ENCODE measurements around the gene CDK5RAP3.
"Not testable (repeated sequence)": the region's sequence is repeated elsewhere in the genome, so short reads cannot be mapped to it uniquely, and the experiment has no call there.

Gene CDK5RAP3

DNA sequence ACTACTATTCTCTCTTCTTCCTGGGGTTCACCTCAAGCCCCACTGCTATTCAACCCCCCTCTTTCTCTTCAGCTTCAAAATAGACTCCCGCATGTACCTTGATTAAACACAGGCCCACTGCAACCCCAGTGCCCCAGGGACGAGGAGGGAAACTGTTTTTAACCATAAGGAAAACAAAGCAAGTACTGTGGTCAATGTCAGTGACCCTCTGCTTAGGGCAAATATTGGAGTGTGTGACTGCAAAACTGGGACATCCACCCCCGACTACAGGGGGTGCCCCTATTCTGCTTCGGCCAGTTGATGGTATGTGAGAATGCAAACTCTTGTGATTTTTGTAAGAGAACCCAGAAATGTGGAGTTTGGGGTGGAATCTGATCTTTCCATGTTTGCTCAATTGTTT, 39.1 kb upstream of the CDK5RAP3 start:
- no peaks in the 10 kb centered on the region for H3K27me3 ChIP-seq (ENCODE audit: insufficient read depth, poor library complexity, severe bottlenecking)
- TF ChIP-seq, protein P1, sequence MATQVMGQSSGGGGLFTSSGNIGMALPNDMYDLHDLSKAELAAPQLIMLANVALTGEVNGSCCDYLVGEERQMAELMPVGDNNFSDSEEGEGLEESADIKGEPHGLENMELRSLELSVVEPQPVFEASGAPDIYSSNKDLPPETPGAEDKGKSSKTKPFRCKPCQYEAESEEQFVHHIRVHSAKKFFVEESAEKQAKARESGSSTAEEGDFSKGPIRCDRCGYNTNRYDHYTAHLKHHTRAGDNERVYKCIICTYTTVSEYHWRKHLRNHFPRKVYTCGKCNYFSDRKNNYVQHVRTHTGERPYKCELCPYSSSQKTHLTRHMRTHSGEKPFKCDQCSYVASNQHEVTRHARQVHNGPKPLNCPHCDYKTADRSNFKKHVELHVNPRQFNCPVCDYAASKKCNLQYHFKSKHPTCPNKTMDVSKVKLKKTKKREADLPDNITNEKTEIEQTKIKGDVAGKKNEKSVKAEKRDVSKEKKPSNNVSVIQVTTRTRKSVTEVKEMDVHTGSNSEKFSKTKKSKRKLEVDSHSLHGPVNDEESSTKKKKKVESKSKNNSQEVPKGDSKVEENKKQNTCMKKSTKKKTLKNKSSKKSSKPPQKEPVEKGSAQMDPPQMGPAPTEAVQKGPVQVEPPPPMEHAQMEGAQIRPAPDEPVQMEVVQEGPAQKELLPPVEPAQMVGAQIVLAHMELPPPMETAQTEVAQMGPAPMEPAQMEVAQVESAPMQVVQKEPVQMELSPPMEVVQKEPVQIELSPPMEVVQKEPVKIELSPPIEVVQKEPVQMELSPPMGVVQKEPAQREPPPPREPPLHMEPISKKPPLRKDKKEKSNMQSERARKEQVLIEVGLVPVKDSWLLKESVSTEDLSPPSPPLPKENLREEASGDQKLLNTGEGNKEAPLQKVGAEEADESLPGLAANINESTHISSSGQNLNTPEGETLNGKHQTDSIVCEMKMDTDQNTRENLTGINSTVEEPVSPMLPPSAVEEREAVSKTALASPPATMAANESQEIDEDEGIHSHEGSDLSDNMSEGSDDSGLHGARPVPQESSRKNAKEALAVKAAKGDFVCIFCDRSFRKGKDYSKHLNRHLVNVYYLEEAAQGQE (IDR thresholded peaks at IDR 0.05; ENCODE audit: insufficient replicate concordance, low read depth), result no peak
- no peak overlapping the region for H3K4me3 ChIP-seq (replicated peaks; ENCODE audit: insufficient read depth, low read length)
- H3K27ac ChIP-seq (replicated peaks), result no peak overlapping the region
- DNase-seq (ENCODE audit: low read depth in 1 of 2, low spot score in 1 of 2), result no peak

DNA sequence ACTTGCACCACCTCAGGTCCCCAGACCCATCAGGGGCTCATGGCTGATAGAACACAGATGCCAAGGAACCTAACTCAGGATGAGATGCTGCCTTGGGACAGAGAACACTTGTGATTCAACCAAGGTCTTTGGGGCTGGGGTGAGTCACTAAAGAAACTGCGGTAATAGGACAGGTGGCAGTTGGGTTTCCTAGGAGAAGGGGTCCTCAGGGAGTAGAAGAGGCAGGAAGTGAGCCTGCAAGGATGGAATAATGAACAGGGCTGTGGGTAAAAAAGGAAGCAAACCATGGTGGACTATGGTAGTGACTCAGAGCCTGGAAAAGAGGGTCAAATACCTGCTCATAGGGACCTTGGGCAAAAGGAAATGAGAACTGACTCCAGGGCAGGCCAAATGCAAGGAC, 36.1 kb upstream of the CDK5RAP3 start:
- no peaks in the 10 kb centered on the region for H3K27me3 ChIP-seq (ENCODE audit: insufficient read depth, poor library complexity, severe bottlenecking)
- TF ChIP-seq GABPA (IDR thresholded peaks at IDR 0.05; ENCODE audit: low read depth) (no peak), POLR2AphosphoS5 (IDR thresholded peaks at IDR 0.05; ENCODE audit: low read depth) (no peak), SPI1 (IDR thresholded peaks at IDR 0.05; ENCODE audit: borderline replicate concordance, low read depth) (no peak)
- TF ChIP-seq, protein P2, sequence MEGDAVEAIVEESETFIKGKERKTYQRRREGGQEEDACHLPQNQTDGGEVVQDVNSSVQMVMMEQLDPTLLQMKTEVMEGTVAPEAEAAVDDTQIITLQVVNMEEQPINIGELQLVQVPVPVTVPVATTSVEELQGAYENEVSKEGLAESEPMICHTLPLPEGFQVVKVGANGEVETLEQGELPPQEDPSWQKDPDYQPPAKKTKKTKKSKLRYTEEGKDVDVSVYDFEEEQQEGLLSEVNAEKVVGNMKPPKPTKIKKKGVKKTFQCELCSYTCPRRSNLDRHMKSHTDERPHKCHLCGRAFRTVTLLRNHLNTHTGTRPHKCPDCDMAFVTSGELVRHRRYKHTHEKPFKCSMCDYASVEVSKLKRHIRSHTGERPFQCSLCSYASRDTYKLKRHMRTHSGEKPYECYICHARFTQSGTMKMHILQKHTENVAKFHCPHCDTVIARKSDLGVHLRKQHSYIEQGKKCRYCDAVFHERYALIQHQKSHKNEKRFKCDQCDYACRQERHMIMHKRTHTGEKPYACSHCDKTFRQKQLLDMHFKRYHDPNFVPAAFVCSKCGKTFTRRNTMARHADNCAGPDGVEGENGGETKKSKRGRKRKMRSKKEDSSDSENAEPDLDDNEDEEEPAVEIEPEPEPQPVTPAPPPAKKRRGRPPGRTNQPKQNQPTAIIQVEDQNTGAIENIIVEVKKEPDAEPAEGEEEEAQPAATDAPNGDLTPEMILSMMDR (IDR thresholded peaks at IDR 0.05; ENCODE audit: insufficient read depth, low read length), result no peak
- TF ChIP-seq, protein P1 (IDR thresholded peaks at IDR 0.05; ENCODE audit: insufficient replicate concordance, low read depth), result no peak
- no peak for DNase-seq (ENCODE audit: low read depth in 1 of 2, low spot score in 1 of 2)
- no peak overlapping the region for H3K4me3 ChIP-seq (replicated peaks; ENCODE audit: insufficient read depth, low read length)
- no peak overlapping the region for H3K27ac ChIP-seq (replicated peaks)

DNA sequence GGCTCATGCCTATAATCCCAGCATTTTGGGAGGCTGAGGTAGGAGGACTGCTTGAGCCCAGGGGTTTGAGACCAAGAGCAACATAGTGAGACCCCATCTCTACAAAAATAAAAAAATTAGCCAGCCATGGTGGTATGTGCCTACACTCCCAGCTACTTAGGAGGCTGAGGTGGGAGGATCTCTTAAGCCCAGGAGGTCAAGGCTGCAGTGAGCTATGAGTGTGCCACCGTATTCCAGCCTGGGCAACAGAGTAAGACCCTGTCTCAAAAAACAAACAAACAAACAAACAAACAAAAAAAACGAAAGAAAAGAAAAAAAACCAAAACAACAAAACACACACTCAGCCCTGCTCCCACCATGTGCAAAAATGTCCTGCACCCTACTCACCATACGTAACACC, 35.4 kb upstream of the CDK5RAP3 start:
- not testable (repeated sequence) for DNase-seq (ENCODE audit: low read depth in 1 of 2, low spot score in 1 of 2); H3K27ac ChIP-seq (replicated peaks); H3K4me3 ChIP-seq (replicated peaks; ENCODE audit: insufficient read depth, low read length); H3K27me3 ChIP-seq (ENCODE audit: insufficient read depth, poor library complexity, severe bottlenecking)

DNA sequence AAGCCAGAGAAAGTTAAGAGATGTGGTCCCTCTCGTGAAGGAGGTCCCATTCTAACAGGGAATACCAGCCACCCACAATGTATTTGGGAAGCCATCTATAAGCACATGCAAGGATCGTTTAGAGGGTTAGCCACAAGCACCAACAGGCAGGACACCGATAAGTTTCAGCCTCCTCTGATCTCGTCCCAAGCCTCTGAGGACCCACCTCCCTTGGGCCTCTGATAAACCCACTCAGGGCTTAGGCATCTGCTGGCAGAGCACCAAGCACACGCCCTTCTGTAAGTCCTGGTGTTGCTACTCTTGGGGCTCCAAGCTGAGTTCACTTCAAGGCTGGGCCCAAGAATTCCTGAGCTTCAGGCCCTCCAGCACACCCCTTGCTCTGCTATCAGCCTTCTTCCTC, 35.0 kb upstream of the CDK5RAP3 start:
- H3K27ac ChIP-seq (replicated peaks), result no peak overlapping the region
- no peaks in the 10 kb centered on the region for H3K27me3 ChIP-seq (ENCODE audit: insufficient read depth, poor library complexity, severe bottlenecking)
- TF ChIP-seq SPI1 (IDR thresholded peaks at IDR 0.05; ENCODE audit: borderline replicate concordance, low read depth) (no peak), GABPA (IDR thresholded peaks at IDR 0.05; ENCODE audit: low read depth) (no peak)
- TF ChIP-seq, protein P1 (IDR thresholded peaks at IDR 0.05; ENCODE audit: insufficient replicate concordance, low read depth), result no peak
- H3K4me3 ChIP-seq (replicated peaks; ENCODE audit: insufficient read depth, low read length), result no peak overlapping the region
- DNase-seq (ENCODE audit: low read depth in 1 of 2, low spot score in 1 of 2), result no peak

DNA sequence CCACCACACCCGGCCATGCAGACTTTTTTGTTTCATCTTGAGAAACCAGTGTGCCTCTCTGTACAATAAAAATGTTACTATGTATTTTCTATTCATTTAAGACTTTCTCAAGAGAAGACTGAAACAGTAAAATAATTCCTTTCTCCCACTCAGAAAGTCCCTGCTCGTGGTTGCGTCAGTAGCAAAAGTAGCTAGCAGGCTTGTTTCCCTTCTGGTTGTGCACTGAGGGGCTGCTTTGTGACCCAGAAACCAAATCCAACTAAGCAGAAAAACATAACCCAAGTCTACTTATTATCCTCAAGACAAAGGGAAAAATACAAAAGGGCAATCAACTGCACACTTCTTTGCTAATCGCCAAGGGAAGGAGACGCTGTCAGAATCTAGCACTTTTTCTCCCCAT, 33.0 kb upstream of the CDK5RAP3 start:
- DNase-seq (ENCODE audit: low read depth in 1 of 2, low spot score in 1 of 2), result no peak
- TF ChIP-seq GABPA (IDR thresholded peaks at IDR 0.05; ENCODE audit: low read depth) (no peak), POLR2AphosphoS5 (IDR thresholded peaks at IDR 0.05; ENCODE audit: low read depth) (no peak), SPI1 (IDR thresholded peaks at IDR 0.05; ENCODE audit: borderline replicate concordance, low read depth) (no peak)
- TF ChIP-seq, protein P2 (IDR thresholded peaks at IDR 0.05; ENCODE audit: insufficient read depth, low read length), result no peak
- TF ChIP-seq, protein P1 (IDR thresholded peaks at IDR 0.05; ENCODE audit: insufficient replicate concordance, low read depth), result no peak
- H3K27ac ChIP-seq (replicated peaks), result no peak overlapping the region
- H3K4me3 ChIP-seq (replicated peaks; ENCODE audit: insufficient read depth, low read length), result no peak overlapping the region
- no peaks in the 10 kb centered on the region for H3K27me3 ChIP-seq (ENCODE audit: insufficient read depth, poor library complexity, severe bottlenecking)

All from HL-60 (cell line).